ENCODE data around the gene TRMT2A.

The TRMT2A gene

GRCh38 chr22:20105456-20106204 is 11.4 kb downstream of the TRMT2A start:
- DNase-seq: no peak

- no peak for DNase-seq
These were observed 14.7 kb downstream of the TRMT2A start for GRCh38 chr22:20102203-20102780.

GRCh38 chr22:20101638-20102037 is 15.4 kb downstream of the TRMT2A start:
- DNase-seq: no peak

- no peak for DNase-seq
These were observed 17.8 kb downstream of the TRMT2A start for GRCh38 chr22:20099099-20099711.

GRCh38 chr22:20096574-20097420 is 20.2 kb downstream of the TRMT2A start:
- DNase-seq: no peak

GRCh38 chr22:20095521-20095920 is 21.5 kb downstream of the TRMT2A start:
- DNase-seq: no peak

GRCh38 chr22:20094197-20094807 is 22.7 kb downstream of the TRMT2A start:
- DNase-seq: no peak

- DNase-seq: no peak
These were observed 23.4 kb downstream of the TRMT2A start for GRCh38 chr22:20093418-20094196.

- no peak for DNase-seq
These were observed 24.6 kb downstream of the TRMT2A start for GRCh38 chr22:20092477-20092854.

GRCh38 chr22:20091690-20092476 is 25.1 kb downstream of the TRMT2A start:
- no peak for DNase-seq

- peak in 2 of 3 donors; percentile 5 to 27 for DNase-seq
These were observed 26.2 kb downstream of the TRMT2A start for GRCh38 chr22:20090730-20091240.

GRCh38 chr22:20089977-20090729 is 26.9 kb downstream of the TRMT2A start:
- DNase-seq: peak; percentile 22 to 43 (median 34)

- DNase-seq: no peak
These were observed 27.6 kb downstream of the TRMT2A start for GRCh38 chr22:20089226-20089976.

GRCh38 chr22:20088263-20088648 is 28.8 kb downstream of the TRMT2A start:
- no peak for DNase-seq

- no peak for DNase-seq
These were observed 29.4 kb downstream of the TRMT2A start for GRCh38 chr22:20087319-20088262.

- no peak for DNase-seq
These were observed 30.3 kb downstream of the TRMT2A start for GRCh38 chr22:20086763-20087162.

- DNase-seq: no peak
These were observed 30.9 kb downstream of the TRMT2A start for GRCh38 chr22:20086101-20086599.

GRCh38 chr22:20085651-20086050 is 31.4 kb downstream of the TRMT2A start:
- no peak for DNase-seq

Measured in suppressor macrophage treated with lipopolysaccharide for 1 hour (primary cell).